Thyroid gland (tissue), 4 donors: Measurements from ENCODE around the gene TRMO.

ENCODE experiments used
- CTCF ChIP-seq, 6 experiments: fragments of 200-600 bp in 3 of 6; fragments of 450-650 bp in 3 of 6; sonication (generic) in 3 of 6; IDR thresholded peaks; one replicate each; pipeline ENCODE4 v1.5.1; 2016 to 2019; ENCODE audit warnings: antibody characterized with exemption in 6 of 6, mild to moderate bottlenecking in 2 of 6, inconsistent platforms in 1 of 6, moderate library complexity in 1 of 6
- POLR2A ChIP-seq, 2 donors: fragments of 450-650 bp; IDR thresholded peaks; one replicate each; pipeline ENCODE4 v1.6.1; 2017; ENCODE audit warnings: antibody characterized with exemption in 2 of 2, mild to moderate bottlenecking in 2 of 2, moderate library complexity in 1 of 2

GRCh38 chr9:97963232-97963631 is 40.9 kb upstream of the TRMO start:
- no peak for TF ChIP-seq POLR2A (IDR thresholded peaks at IDR 0.05)
- no peak for TF ChIP-seq CTCF (IDR thresholded peaks at IDR 0.05)
